ENCODE data around the gene C6orf132.

The C6orf132 gene

DNA sequence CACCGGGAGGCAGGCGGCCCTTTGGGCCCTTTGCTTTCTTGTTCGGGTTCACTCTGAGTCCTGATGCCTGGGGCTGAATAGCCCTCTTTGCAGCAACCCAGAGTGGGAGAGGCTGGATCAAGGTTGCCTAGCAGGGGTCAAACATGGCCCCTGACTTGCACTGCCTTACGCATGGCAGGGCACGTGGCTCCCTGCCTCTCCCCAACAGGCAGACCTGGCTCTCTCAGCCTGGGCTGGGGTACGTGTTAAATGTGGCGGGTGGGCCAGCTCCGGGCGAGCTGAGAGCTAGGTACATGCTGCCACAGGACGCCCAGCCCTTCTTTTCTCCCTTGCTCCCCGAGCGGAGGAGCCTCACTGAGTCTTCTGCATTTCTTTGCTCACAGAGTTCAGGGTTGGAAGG is 7.3 kb downstream of the C6orf132 start:
- DNase-seq (ENCODE audit: low spot score): no peak

DNA sequence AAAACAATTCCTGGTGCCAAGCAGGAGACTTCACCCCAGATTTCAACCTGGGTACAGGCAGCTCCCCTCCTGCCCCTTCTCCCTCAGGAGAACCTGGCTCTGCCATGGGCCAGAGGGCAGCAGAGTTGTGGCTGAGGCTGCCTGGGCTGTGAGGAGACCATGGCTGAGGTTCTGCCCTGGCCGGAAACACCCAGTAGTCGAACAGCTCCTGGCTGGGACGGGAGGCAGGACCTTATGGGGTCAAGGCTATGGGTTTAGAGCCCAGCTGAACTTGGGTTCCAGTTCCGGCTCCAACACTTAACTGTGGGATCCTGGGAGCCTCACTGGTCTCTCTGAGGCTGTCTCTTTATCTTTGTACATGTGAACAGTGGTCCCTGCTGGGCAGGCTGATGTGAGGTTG is 8.5 kb downstream of the C6orf132 start:
- DNase-seq (ENCODE audit: low spot score): no peak

GRCh38 chr6:42131531-42131930 is 10.9 kb downstream of the C6orf132 start:
- DNase-seq (ENCODE audit: low spot score): no peak

- no peak for DNase-seq (ENCODE audit: low spot score)
These were observed 13.1 kb downstream of the C6orf132 start for GRCh38 chr6:42129360-42129676.

- DNase-seq (ENCODE audit: low spot score): no peak
These were observed 13.7 kb downstream of the C6orf132 start for GRCh38 chr6:42128460-42129359.

DNA sequence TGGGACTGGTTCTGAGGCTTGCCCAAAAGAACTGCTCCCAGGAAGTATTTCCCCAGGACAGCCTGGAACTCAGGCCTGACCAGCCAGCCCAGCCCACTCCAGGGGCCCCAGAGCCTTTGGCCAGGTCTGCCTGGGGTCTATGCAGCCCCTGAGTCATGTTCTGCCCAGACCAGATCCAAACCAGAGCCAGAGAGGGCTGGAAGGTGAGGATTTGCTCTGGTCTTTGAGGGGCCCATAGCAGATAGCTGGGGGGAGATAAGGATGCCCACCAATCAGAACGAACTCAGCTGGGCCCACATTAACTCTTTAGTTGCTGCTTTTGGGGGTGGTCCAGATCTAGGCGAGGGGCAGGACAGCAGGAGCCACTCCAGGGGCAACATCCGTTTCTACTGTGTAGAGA is 16.8 kb downstream of the C6orf132 start:
- DNase-seq (ENCODE audit: low spot score): no peak

GRCh38 chr6:42125231-42125630 is 17.2 kb downstream of the C6orf132 start:
- DNase-seq (ENCODE audit: low spot score): no peak

GRCh38 chr6:42124223-42124836 is 18.1 kb downstream of the C6orf132 start:
- DNase-seq (ENCODE audit: low spot score): no peak

GRCh38 chr6:42123379-42124103 is 18.9 kb downstream of the C6orf132 start:
- no peak for DNase-seq (ENCODE audit: low spot score)

DNA sequence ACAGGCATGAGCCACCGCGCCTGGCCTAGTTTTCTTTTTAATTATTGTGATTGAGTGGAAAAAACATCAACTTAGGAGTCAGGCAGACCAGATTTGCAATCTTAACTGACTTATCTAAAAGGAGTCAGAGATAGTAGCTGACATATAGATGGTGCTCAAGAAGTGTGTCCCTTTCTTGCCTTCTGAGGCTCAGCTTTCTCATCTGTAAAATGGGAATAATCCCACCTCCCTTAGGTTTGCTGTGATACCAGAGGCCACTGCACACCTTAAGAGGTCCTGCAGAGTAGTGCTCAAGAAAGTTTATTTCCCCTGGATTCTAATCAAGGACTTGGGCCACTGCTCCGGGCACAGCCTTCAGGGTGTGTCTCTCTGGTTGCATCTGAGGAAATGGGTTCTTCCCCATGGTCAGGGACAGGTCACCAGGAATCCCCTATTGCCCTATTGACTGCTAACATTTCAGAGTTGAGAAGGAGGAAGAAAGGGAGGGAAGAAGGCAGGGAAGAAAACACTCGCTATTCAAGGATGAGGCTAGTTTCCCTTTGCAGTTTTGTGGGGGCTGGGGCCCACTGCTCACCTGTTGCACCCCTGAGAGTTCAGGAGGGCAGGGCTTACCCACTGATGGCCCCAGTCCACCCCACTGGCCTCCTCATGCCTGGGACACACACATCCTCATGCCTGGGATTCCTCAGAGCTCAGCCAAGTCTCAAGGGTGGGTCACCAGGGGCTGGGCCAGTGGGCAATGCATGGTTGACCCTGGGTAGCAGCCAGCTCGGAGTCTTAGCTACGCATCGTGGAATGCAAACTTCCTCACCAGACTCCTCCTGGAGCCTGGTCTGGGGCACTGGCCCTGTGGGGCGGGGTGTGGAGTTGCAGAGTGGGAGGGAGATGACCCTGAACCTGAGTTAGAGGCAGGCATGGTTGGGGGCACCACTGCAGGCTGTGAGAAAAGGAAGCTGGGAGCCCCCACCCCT is 21.2 kb downstream of the C6orf132 start:
- DNase-seq (ENCODE audit: low spot score): no peak

- peak; percentile 55 for DNase-seq (ENCODE audit: low spot score)
These were observed 24.0 kb downstream of the C6orf132 start for GRCh38 chr6:42118162-42119001.

DNA sequence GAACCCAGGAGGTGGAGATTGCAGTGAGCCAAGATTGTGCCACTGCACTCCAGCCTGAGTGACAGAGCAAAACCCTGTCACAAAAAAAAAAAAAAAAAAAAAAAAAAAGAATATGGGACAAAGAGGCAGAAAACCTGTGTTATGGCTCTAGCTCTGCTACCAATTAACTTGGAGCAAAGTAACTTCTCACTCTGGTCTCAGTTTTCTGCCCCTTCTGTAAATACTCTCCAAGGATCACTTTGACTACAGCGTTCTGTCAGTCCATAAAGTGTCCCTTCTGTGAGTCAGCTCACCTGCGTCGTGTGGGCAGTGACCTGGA is 24.6 kb downstream of the C6orf132 start:
- no peak for DNase-seq (ENCODE audit: low spot score)

GRCh38 chr6:42113936-42114636 is 28.3 kb downstream of the C6orf132 start:
- DNase-seq (ENCODE audit: low spot score): no peak

DNA sequence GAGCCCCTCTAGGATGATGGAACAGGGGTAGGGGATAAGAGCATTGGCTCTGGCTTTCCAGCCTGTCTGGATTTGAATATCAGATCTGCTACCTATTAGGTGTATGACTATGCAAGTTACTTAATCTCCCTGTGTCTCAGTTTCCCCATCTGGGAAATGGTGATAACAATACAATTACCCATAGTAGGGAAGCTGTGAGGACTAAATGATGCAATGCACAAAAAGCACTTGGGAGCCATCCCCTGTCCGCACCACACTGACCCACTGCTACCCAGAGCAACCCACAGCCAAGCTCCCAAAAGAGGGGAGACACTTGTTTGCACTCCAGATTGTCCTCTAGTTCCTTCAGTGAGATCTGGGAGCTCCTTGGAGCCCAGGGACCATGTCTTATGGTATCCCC is 30.1 kb downstream of the C6orf132 start:
- DNase-seq (ENCODE audit: low spot score): no peak

GRCh38 chr6:42110683-42111082 is 31.7 kb downstream of the C6orf132 start:
- no peak for DNase-seq (ENCODE audit: low spot score)

DNA sequence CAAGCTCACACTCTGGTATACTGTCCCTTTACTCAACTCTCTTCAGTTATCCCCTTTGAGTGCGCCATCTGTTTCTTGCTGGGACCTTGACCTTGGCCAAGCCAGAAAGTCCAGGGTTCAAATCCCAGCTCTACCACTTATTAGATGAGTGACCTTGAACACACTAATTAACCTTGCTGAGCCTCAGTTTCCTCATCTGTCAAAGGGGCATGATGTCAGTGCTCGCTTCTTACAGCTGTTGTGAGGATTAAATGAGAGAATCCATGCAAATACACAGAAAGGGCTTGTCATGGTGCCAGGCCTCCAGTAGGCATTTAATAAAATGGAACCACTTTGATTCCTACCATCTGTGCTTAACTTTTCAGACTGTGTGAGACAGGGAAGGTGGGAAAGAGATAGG is 34.3 kb downstream of the C6orf132 start:
- DNase-seq (ENCODE audit: low spot score): no peak

DNA sequence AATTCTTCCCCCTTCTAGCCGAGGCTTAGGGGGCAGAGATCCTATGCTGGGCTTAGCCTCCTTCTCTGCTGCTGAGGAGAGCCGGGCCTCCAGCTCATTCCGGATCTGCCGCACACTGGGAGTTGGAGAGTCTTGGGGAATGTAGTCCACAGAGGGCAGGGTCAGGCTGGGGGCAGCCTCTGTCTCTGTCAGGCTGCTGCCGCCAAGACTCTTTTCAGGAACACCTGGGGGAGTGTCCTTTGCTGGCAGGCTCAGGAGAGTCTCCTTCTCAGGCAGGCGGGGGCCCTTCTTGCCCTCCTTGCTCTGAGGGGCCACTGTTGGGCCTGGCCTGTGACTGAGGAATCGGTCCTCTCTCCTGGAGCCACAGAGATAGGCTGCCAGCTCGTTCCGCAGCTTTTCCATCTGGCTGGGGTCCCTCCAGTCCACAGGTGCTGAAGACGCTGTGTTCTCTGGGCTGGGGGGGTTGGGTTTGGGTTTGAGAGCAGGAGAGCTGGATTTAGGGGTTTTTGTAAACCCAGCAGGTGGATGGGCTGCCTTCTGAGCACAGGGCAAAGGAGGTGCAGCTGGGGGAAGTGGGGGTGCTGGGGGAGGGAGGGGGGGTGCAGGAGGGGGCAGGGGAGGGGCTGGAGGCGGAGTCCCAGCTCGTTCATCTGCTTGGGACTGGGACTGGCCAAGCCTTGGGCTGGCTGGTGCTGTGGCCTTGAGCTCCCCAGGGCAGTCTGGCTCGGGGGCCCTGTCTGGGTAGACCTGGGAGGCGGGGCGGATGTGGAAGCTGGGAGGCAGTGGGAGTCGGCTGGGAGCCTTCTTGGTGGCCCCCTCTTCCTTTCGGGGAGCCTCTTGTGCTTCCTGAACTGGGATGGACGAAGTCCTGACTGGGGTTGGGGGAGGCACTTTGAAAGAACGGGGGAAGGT is 36.1 kb downstream of the C6orf132 start:
- DNase-seq (ENCODE audit: low spot score): no peak

- no peak for DNase-seq (ENCODE audit: low spot score)
These were observed 36.7 kb downstream of the C6orf132 start for GRCh38 chr6:42105709-42106108.

DNA sequence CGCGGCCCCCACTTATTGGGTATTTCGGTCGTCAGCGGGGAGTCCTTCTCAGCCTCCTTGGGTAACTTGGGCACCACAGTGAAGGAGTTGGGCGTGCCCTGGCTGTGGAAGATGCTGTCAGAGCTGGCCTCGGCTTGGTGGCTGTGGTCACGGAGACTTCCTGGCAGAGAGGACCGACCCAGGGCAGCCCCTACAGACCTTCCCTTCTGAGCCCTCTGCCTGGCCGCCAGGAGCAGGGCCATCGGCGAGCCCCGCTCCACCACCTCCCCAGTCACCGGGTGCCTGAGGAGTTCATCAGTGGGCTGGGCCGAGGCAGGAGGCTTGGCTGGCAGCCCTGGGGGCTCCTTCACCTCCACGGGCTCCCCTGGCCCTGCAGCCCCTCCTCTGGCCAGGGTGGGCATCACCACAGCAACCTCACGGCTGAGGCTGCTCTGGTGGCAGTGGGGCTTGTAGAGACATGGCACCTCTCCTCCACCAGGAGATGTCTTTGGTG is 37.2 kb downstream of the C6orf132 start:
- no peak for DNase-seq (ENCODE audit: low spot score)
